Stimulated activated CD8-positive, alpha-beta memory T cell treated with anti-CD3 and anti-CD28 coated beads, Interleukin-4, amount 100 ng/mL, for 4 hours (primary cell): ENCODE measurements around the gene EEIG2.
"Not testable (repeated sequence)": the region's sequence is repeated elsewhere in the genome, so short reads cannot be mapped to it uniquely, and the experiment has no call there.

ENCODE experiments used
- DNase-seq, 2 donors: peaks; one replicate each; pipeline ENCODE4 v3.0.0-alpha.2; 2020; ENCODE audit warnings: low read depth in 2 of 2, low spot score in 1 of 2

EEIG2 gene

DNA sequence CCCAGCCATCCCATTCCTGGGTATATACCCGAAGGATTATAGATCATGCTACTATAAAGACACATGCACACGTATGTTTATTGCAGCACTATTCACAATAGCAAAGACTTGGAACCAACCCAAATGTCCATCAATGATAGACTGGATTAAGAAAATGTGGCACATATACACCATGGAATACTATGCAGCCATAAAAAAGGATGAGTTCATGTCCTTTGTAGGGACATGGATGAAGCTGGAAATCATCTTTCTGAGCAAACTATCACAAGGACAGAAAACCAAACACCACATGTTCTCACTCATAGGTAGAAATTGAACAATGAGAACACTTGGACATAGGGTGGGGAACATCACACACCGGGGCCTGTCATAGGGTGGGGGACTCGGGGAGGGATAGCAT is 12.4 kb upstream of the EEIG2 start:
- DNase-seq: not testable (repeated sequence)

DNA sequence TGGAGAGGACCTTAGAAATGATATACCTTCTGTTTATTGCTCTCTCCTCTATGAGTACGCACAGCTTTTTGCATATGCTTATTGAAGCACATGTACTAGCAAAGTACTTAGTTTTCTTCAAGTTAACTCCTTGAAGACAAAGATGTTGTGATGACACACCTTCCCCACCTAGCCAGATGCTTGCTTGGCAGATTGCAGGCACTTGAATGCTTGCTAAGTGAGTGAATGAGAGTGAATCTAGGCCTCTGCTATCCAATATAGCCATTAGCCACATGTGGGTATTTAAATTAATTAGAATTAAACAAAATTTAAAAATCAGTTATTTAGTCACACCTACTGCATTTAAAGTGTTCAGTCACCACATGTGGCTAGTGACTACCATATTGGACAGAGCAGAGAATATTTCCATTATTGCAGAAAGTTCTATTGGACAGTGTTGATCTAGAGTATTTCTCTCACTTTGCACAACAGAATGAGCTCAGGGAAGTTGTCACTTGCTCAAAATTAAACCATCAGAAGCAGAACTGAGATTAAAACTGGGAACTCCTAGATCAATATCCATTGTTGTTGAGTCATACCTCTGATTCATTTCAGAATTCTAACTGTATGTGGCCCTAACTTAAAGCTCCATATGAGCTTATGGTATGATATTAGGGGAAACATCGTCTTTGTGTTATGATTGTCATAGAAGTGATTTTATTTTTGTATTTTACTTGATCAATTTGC is 8.6 kb upstream of the EEIG2 start:
- no peak for DNase-seq

- no peak for DNase-seq
Measured at GRCh38 chr1:108553905-108554304, 6.0 kb upstream of the EEIG2 start.

GRCh38 chr1:108554682-108555427 is 5.0 kb upstream of the EEIG2 start:
- DNase-seq: no peak

GRCh38 chr1:108556066-108556465 is 3.8 kb upstream of the EEIG2 start:
- DNase-seq: no peak

- no peak for DNase-seq
Measured at GRCh38 chr1:108556499-108556898, 3.4 kb upstream of the EEIG2 start.

- no peak for DNase-seq
Measured at GRCh38 chr1:108557296-108557695, 2.6 kb upstream of the EEIG2 start.

- no peak for DNase-seq
Measured at GRCh38 chr1:108560189-108560873, 431 bp downstream of the EEIG2 start.

GRCh38 chr1:108560874-108561459 is 1.1 kb downstream of the EEIG2 start:
- peak in 1 of 2 donors; percentile 7 for DNase-seq

DNA sequence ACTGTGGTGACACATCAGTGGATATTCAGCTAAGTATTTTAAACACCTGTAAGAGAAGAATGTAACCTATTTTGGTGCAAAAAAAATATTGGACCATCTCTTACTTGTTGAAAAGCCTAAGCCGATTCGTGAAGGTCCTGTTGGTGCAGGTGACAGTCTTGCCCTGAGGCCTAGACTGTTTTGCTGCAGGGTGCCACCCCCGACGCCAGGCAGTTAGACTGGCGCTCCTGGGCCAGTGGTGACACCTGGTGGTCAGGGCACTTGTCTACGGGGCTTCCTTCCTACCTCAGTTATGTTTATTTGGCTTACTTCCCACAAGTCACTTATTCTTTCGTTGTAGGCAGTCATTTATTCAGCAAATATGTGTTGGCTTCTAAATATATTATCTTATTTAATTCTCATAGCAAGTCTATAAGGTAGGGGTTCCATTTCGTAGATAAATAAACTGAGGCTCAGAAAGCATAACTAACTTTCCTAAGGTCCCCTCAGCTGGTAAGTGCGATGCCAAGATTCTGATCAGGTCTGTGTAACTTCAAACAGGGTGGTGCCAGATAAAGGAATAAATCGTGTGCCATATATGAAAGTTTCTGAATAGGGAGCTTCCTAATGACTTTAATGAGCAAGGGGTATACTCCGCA is 1.9 kb downstream of the EEIG2 start:
- DNase-seq: peak; percentile 42 to 66

DNA sequence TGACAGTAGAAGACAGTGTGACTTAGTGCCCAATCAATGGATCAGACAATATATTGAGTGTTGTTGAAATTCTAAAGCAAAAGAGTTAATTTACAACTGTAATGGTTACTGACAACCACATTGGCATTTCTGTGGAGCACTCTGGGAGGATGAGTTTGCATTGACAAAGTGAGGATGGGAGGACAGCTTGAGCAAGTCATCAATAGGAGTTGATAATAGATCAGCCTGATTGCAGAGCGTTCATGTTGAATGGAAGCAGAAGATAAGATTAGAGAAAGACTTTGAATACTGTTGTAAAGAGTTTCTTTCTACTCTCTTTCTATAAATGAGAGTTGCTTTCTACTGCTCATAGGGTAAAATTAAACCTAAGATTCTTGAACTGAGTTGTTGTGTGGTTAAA is 3.9 kb downstream of the EEIG2 start:
- DNase-seq: no peak

DNA sequence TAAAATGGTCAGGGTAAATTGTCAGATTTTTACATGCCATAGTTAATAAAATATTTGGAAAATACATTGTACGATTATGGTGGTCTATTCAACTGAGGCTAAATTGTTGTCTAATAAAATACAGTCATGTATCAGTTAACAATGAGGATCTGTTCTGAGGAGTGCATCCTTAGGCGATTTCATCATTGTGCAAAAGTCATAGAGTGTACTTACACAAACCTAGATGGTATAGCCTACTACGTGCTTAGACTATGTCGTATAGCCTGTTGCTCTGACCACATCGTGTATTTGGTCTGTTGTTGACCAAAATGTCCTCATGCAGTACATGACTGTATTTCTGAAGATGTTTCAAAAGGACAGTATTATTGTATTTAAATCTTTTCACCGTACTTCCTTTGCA is 5.2 kb downstream of the EEIG2 start:
- DNase-seq: no peak

- DNase-seq: no peak
Measured at GRCh38 chr1:108565512-108565911, 5.6 kb downstream of the EEIG2 start.

DNA sequence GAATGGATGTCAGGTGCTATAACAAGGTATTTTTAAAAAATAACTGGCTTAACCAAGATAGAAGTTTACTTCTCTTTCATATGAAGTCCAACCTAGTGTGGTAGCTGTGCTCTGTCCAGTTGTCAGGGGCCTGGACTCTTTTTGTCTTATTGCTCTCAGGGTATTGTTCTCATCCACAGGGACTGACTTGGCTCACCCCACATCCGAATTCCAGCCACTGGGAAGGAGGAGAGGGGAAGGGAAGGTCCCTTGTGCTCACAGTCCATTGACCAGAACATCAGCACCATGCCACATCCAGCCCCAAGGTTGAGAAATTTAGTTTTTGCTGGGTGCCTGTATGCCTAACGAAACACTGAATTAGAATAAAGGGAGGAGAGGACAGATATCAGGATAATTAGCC is 8.7 kb downstream of the EEIG2 start:
- DNase-seq: no peak

- no peak for DNase-seq
Measured at GRCh38 chr1:108569097-108569728, 9.3 kb downstream of the EEIG2 start.

DNA sequence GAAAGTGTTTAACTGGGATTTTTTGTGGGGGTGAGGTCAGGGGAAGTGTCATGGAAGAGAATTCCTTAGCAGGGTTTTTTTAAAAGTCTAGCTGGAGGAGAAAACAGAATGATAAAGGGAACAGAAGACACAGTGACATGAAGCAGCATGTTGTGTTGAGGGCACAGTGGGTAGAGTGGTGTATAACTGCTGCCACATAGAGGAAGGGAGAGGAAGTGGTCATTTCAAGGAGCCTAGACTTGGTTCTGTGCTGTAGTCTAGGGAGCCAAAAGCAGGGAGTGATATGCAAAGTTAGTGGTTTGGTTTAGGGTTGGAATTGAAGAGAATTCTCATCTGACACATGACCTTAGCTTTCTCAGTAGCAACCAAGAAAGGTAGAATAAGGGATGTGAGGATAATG is 10.2 kb downstream of the EEIG2 start:
- no peak for DNase-seq

GRCh38 chr1:108570998-108571401 is 11.1 kb downstream of the EEIG2 start:
- no peak for DNase-seq

DNA sequence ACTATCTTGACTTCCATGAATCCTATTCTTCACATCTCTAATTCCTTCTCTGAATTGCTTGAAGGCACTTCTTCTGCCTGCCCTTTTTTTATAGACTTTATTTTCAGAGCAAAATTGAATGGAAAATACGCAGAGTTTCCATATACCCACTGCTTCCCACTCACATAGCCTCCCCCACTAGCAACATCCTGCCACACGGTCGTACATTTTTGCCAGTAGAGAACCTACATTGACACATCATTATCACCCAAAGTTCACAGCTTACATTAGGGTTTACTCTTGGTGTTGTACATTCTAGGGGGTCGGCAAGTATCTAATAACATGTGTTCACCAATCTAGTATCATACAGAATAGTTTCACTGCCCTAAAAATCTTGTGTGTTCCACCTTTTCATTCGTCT is 12.3 kb downstream of the EEIG2 start:
- no peak for DNase-seq

DNA sequence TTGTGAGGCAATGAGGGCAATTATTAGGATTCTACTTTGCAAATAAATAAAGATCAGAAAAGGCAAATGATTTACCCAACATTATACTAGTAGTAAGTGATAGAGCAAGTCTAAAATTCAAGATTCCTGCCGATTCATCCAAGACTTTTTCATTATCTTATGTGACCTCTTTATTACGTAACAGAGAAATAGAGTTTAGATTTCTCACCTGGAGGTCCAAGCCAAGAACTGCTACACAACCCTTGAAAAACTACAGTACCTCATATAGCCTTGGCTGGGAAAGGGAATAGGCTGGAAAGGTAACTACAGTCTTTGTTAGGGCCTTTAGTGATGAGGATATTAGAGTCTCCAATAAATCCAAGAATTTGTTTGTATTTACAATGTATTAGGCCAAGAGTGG is 13.3 kb downstream of the EEIG2 start:
- no peak for DNase-seq

DNA sequence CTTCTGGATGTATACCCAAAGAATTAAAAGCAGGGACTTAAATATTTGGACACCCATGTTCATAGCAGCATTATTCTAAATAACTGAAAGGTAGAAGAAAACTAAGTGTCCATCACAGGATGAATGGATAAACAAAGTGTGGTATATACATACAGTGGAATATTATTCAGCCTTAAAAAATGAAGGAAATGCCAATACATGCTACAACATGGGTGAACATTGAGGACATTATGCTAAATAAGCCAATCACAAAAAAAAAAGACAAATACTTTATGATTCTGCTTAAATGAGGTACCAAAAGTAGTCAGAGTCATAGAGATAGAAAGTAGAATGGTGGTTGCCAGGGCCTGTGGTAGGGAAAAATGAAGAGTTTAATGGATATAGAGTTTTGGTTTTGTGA is 14.1 kb downstream of the EEIG2 start:
- DNase-seq: no peak

GRCh38 chr1:108575375-108575774 is 15.5 kb downstream of the EEIG2 start:
- DNase-seq: no peak
